Ishikawa (cell line): ENCODE measurements around the gene TMEM141.

Source experiments
- CEBPB ChIP-seq: IDR thresholded peaks from 2 replicates; pipeline ENCODE4 v1.6.1; 2012
- CREB1 ChIP-seq: IDR thresholded peaks from 2 replicates; pipeline ENCODE4 v1.6.1; 2012; ENCODE audit warnings: low read depth
- EGR1 ChIP-seq: IDR thresholded peaks from 2 replicates; pipeline ENCODE4 v1.6.1; 2012
- EP300 ChIP-seq: IDR thresholded peaks from 2 replicates; pipeline ENCODE4 v1.6.1; 2012; ENCODE audit warnings: borderline replicate concordance
- FOXM1 ChIP-seq: IDR thresholded peaks from 2 replicates; pipeline ENCODE4 v1.6.1; 2012; ENCODE audit warnings: low read depth, borderline replicate concordance
- MAX ChIP-seq: IDR thresholded peaks from 2 replicates; pipeline ENCODE4 v1.6.1; 2012
- NFIC ChIP-seq: IDR thresholded peaks from 2 replicates; pipeline ENCODE4 v1.6.1; 2012
- RAD21 ChIP-seq: IDR thresholded peaks from 2 replicates; pipeline ENCODE4 v1.6.1; 2012; ENCODE audit warnings: low read depth
- REST ChIP-seq: IDR thresholded peaks from 2 replicates; pipeline ENCODE4 v1.6.1; 2012; ENCODE audit warnings: low read depth, mild to moderate bottlenecking
- TAF1 ChIP-seq: IDR thresholded peaks from 2 replicates; pipeline ENCODE4 v1.6.1; 2012; ENCODE audit warnings: low read depth, mild to moderate bottlenecking
- TEAD4 ChIP-seq: IDR thresholded peaks from 2 replicates; pipeline ENCODE4 v1.6.1; 2012
- USF1 ChIP-seq: IDR thresholded peaks from 2 replicates; pipeline ENCODE4 v1.6.1; 2012
- YY1 ChIP-seq: IDR thresholded peaks from 2 replicates; pipeline ENCODE4 v1.6.1; 2012; ENCODE audit warnings: low read depth
- ZBTB7A ChIP-seq: IDR thresholded peaks from 2 replicates; pipeline ENCODE4 v1.6.1; 2012; ENCODE audit warnings: low read depth

The TMEM141 gene

GRCh38 chr9:136793086-136793946 lies 2.2 kb downstream of the TMEM141 start:
- TF ChIP-seq CEBPB (no peak), EP300 (no peak), MAX (no peak), RAD21 (no peak), NFIC (no peak), TAF1 (no peak), TEAD4 (no peak)

GRCh38 chr9:136794281-136794999 lies 3.3 kb downstream of the TMEM141 start:
- TF ChIP-seq CEBPB (no peak), YY1 (no peak), USF1 (no peak), ZBTB7A (no peak)

- TF ChIP-seq ZBTB7A, result no peak
- no peak for TF ChIP-seq USF1
- no peak for TF ChIP-seq NFIC
- no peak for TF ChIP-seq TEAD4
- TF ChIP-seq MAX, result no peak
- no peak for TF ChIP-seq EGR1
- no peak for TF ChIP-seq CREB1
- no peak for TF ChIP-seq REST
- TF ChIP-seq FOXM1, result no peak
- TF ChIP-seq RAD21, result no peak
- TF ChIP-seq YY1, result no peak
- TF ChIP-seq EP300, result no peak
- TF ChIP-seq CEBPB, result no peak
- TF ChIP-seq TAF1, result no peak
Measured at GRCh38 chr9:136795000-136795348, 3.8 kb downstream of the TMEM141 start.

GRCh38 chr9:136796238-136796774 lies 5.2 kb downstream of the TMEM141 start, which contains the start of gene CCDC183:
CCDC183 (plus strand) TSS chr9:136796338; CDS start chr9:136796398, 60 bp downstream.
- TF ChIP-seq REST, result no peak
- no peak for TF ChIP-seq MAX
- TF ChIP-seq TEAD4, result no peak
- TF ChIP-seq CEBPB, result no peak
- TF ChIP-seq TAF1, result no peak
- no peak for TF ChIP-seq CREB1
- TF ChIP-seq EGR1, result no peak
- no peak for TF ChIP-seq FOXM1
- TF ChIP-seq ZBTB7A, result no peak
- TF ChIP-seq USF1, result no peak
- no peak for TF ChIP-seq EP300

GRCh38 chr9:136798708-136799078 lies 7.5 kb downstream of the TMEM141 start:
- no peak for TF ChIP-seq YY1
